A673 (cell line): ENCODE measurements around the gene RALGPS1. TPM values are rescaled to one million over a fixed set of nuclear protein-coding genes. Genes with fewer than 3 reads are reported as not detected.

Source experiments
- BruUV-seq: library from RNA; stranded (reverse); fragments of 400-500 nt; replicated peaks from 2 replicates; lab custom pipeline; 2021; lab: Mats Ljungman, UMichigan
- CTCF ChIA-PET: fragments of 300-600 bp; sonication (Branson Sonifier 250); formaldehyde crosslinking; loops from one replicate; lab custom pipeline; 2022; ENCODE audit warnings: antibody characterized with exemption; lab: Charles Lee
- POLR2A ChIA-PET: fragments of 300-600 bp; sonication (Branson Sonifier 250); formaldehyde crosslinking; loops from one replicate; lab custom pipeline; 2022; ENCODE audit warnings: antibody characterized with exemption; ENCODE audit not compliant: low non-redundant PET; lab: Charles Lee
- DNase-seq: peaks from one replicate; pipeline ENCODE4 v3.0.0-alpha.2; 2015; ENCODE audit warnings: low spot score
- H3K27ac ChIP-seq: fragments of 200-600 bp; sonication (generic); 2 replicates; pipeline ENCODE4 v1.5.1; 2016; ENCODE audit warnings: mixed run types, low read depth, mild to moderate bottlenecking, mixed read lengths, antibody characterized with exemption, low read length; ENCODE audit not compliant: poor library complexity, severe bottlenecking
- H3K27me3 ChIP-seq: fragments of 200-600 bp; sonication (generic); replicated peaks from 2 replicates; pipeline ENCODE4 v1.6.1; 2017; ENCODE audit warnings: mixed run types, low read depth, mild to moderate bottlenecking, mixed read lengths, antibody characterized with exemption, low read length; ENCODE audit not compliant: insufficient read depth, poor library complexity
- H3K36me3 ChIP-seq: fragments of 200-600 bp; sonication (generic); 2 replicates; pipeline ENCODE4 v1.6.1; 2016; ENCODE audit warnings: mixed run types, mild to moderate bottlenecking, mixed read lengths, antibody characterized with exemption, low read length; ENCODE audit not compliant: insufficient read depth, poor library complexity, severe bottlenecking
- H3K4me1 ChIP-seq: fragments of 200-600 bp; sonication (generic); 2 replicates; pipeline ENCODE4 v1.6.1; 2017; ENCODE audit warnings: mixed run types, mild to moderate bottlenecking, mixed read lengths, antibody characterized with exemption, low read length; ENCODE audit not compliant: insufficient read depth, poor library complexity, severe bottlenecking
- H3K4me3 ChIP-seq: fragments of 200-600 bp; sonication (generic); 2 replicates; pipeline ENCODE4 v1.5.1; 2016; ENCODE audit warnings: low read depth, mixed run types, mild to moderate bottlenecking, mixed read lengths, low read length; ENCODE audit not compliant: poor library complexity, severe bottlenecking
- H3K9me3 ChIP-seq: fragments of 200-600 bp; sonication (generic); 2 replicates; pipeline ENCODE4 v1.6.1; 2016; ENCODE audit warnings: mixed run types, low read depth, mild to moderate bottlenecking, mixed read lengths, antibody characterized with exemption, low read length; ENCODE audit not compliant: poor library complexity, severe bottlenecking
- EZH2 ChIP-seq: fragments of 200-600 bp; sonication (generic); IDR thresholded peaks from 2 replicates; pipeline ENCODE4 v1.6.1; 2017; ENCODE audit warnings: borderline replicate concordance, low read depth, mild to moderate bottlenecking, mixed read lengths, antibody characterized with exemption, low read length; ENCODE audit not compliant: poor library complexity, severe bottlenecking
- intact Hi-C: fragments of 100-400 bp; cut with micrococcal nuclease; formaldehyde crosslinking; loops from one replicate; pipeline ENCODE4 v1.10.0; 2022; ENCODE audit not compliant: unreplicated experiment
- total RNA-seq: library from RNA; stranded (reverse); gene quantifications from 2 replicates; pipeline ENCODE4 v1.2.3, GENCODE V29; 2021
- TF ChIP-seq, protein P1 (sequence below): fragments of 300-800, 200-600 bp; sonication (generic); conservative IDR thresholded peaks from 2 replicates; pipeline ENCODE4 v1.5.1; 2017; ENCODE audit warnings: low read depth, mild to moderate bottlenecking, antibody characterized with exemption, low read length, moderate library complexity, mixed read lengths

The RALGPS1 gene
- total RNA-seq, 1 experiment from 2014 or later = 3.9 TPM

- no peaks in the 10 kb centered on the region for H3K9me3 ChIP-seq
- CTCF ChIA-PET = no interaction called here
- no peak overlapping the region for H3K4me3 ChIP-seq
- H3K4me1 ChIP-seq = no peaks in the 10 kb centered on the region
- BruUV-seq = no TSS peak
- intact Hi-C loops = no loop called here
- TF ChIP-seq EZH2 = no peak
- TF ChIP-seq, protein P1, sequence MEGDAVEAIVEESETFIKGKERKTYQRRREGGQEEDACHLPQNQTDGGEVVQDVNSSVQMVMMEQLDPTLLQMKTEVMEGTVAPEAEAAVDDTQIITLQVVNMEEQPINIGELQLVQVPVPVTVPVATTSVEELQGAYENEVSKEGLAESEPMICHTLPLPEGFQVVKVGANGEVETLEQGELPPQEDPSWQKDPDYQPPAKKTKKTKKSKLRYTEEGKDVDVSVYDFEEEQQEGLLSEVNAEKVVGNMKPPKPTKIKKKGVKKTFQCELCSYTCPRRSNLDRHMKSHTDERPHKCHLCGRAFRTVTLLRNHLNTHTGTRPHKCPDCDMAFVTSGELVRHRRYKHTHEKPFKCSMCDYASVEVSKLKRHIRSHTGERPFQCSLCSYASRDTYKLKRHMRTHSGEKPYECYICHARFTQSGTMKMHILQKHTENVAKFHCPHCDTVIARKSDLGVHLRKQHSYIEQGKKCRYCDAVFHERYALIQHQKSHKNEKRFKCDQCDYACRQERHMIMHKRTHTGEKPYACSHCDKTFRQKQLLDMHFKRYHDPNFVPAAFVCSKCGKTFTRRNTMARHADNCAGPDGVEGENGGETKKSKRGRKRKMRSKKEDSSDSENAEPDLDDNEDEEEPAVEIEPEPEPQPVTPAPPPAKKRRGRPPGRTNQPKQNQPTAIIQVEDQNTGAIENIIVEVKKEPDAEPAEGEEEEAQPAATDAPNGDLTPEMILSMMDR = no peak
- no peaks in the 10 kb centered on the region for H3K36me3 ChIP-seq
- POLR2A ChIA-PET = no interaction called here
- H3K27ac ChIP-seq = no peak overlapping the region
- H3K27me3 ChIP-seq = no peaks in the 10 kb centered on the region
- DNase-seq = no peak
Observed at GRCh38 chr9:127097683-127098082, 183.1 kb downstream of the RALGPS1 start.

DNA sequence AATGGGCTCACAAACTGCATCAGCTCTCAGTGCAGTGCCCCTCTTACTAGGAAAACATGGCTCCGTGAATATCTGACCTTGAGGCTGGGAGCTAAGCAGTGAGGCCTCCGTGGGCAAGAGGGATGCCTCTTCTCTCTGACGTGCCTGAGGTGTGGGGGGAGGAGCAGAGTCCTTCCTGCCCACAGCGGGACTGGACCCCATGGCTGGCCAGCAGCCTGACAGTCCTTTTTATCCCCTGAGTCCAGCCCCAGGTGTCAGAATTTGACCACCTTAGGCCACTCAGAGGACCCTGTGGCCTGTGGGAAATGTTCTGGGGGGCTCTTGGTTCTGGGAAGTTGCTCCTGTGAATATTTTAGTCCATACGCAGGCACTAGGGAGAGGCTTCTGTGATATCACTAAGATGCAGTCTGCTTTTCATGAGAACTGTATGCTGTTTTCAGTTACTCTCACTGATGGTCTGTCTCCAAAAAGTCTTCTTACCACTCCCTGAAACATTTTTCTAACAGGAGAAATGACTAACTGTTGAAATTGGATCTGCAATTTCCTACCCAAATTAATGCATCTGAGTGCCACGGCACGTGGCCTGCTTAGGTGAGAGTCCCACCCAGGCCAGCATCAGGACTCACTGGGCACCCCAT is 184.5 kb downstream of the RALGPS1 start:
- TF ChIP-seq, protein P1 = no peak
- TF ChIP-seq EZH2 = no peak
- H3K36me3 ChIP-seq = no peaks in the 10 kb centered on the region
- no peaks in the 10 kb centered on the region for H3K27me3 ChIP-seq
- CTCF ChIA-PET = no interaction called here
- no peak overlapping the region for H3K27ac ChIP-seq
- no peak for DNase-seq
- intact Hi-C loops = no loop called here
- H3K9me3 ChIP-seq = no peaks in the 10 kb centered on the region
- H3K4me3 ChIP-seq = no peak overlapping the region
- H3K4me1 ChIP-seq = no peaks in the 10 kb centered on the region
- no TSS peak for BruUV-seq
- POLR2A ChIA-PET = no interaction called here

DNA sequence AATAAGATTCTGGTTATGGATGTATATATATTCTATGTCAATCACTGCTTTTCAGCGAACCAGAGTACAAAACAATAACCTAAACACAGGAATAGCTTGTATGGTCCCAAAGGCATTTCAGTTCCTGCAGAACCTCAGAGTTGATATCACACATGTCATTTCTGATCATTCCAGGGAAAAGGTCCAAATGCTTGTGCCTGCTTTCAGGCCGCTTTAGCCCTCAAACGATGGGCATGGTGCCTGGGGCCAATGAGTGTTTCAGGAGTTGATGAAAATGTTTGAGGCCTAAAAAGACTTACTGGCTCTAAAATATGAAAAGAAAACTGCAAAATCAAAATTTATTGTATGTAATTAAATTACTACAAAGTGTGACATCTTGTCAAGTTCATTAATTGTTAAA is 185.1 kb downstream of the RALGPS1 start:
- no peak for DNase-seq
- no peak overlapping the region for H3K27ac ChIP-seq
- intact Hi-C loops = no loop called here
- ChIA-PET CTCF (no interaction called here), POLR2A (no interaction called here)
- H3K36me3 ChIP-seq = no peaks in the 10 kb centered on the region
- no peak overlapping the region for H3K4me3 ChIP-seq
- BruUV-seq = no TSS peak
- no peaks in the 10 kb centered on the region for H3K9me3 ChIP-seq
- TF ChIP-seq, protein P1 = no peak
- TF ChIP-seq EZH2 = no peak
- no peaks in the 10 kb centered on the region for H3K27me3 ChIP-seq
- no peaks in the 10 kb centered on the region for H3K4me1 ChIP-seq
